Endothelial cell of umbilical vein (primary cell): Measurements from ENCODE around the gene MRFAP1. TPM values are rescaled to one million over a fixed set of nuclear protein-coding genes. Genes with fewer than 3 reads are reported as not detected.

Source experiments
- BruUV-seq: library from RNA; stranded (reverse); fragments of 400-500 nt; replicated peaks from 2 replicates; lab custom pipeline; 2021; lab: Mats Ljungman, UMichigan
- CTCF ChIA-PET: fragments of 300-600, 350-600 bp; sonication (Branson Sonifier 250); formaldehyde crosslinking; loops from one replicate; lab custom pipeline; 2021; ENCODE audit warnings: antibody characterized with exemption, inconsistent platforms; lab: Charles Lee
- POLR2A ChIA-PET: fragments of 300-600, 350-600 bp; sonication (Branson Sonifier 250); formaldehyde crosslinking; loops from one replicate; lab custom pipeline; 2021; ENCODE audit warnings: antibody characterized with exemption, inconsistent platforms; lab: Charles Lee
- DNase-seq: peaks from one replicate; pipeline ENCODE4 v3.0.0-alpha.2; 2011; ENCODE audit warnings: low read depth, low spot score
- FAIRE-seq: peaks from 2 replicates; lab custom pipeline; 2011; peaks lifted over from hg19 to GRCh38; lab: Jason Lieb, UNC
- H2AFZ ChIP-seq: 2 replicates; pipeline ENCODE4 v1.6.0; 2012; ENCODE audit warnings: low read depth, low read length, control low read depth, inconsistent platforms
- H3K27ac ChIP-seq: 2 replicates; pipeline ENCODE4 v1.5.1; 2011; ENCODE audit warnings: low read depth, mild to moderate bottlenecking, control low read depth, low read length, moderate library complexity; ENCODE audit not compliant: insufficient read depth
- H3K27me3 ChIP-seq, 2 experiments: 2 replicates each; pipeline versions ENCODE4 v1.6.0 to v1.6.1; 2011; ENCODE audit warnings: low read length in 2 of 2, mixed read lengths in 1 of 2; ENCODE audit not compliant: control insufficient read depth in 2 of 2, insufficient read depth in 2 of 2
- H3K36me3 ChIP-seq, 2 experiments: 2 replicates in 1 of 2; 3 replicates in 1 of 2; pipeline ENCODE4 v1.5.1; 2011; ENCODE audit warnings: low read length in 2 of 2, mild to moderate bottlenecking in 1 of 2, moderate library complexity in 1 of 2; ENCODE audit not compliant: control insufficient read depth in 2 of 2, insufficient read depth in 2 of 2; ENCODE audit errors: extremely low read depth in 1 of 2
- H3K4me1 ChIP-seq: 3 replicates; pipeline ENCODE4 v1.5.1; 2011; ENCODE audit warnings: mild to moderate bottlenecking, low read length; ENCODE audit not compliant: control insufficient read depth, insufficient read depth; ENCODE audit errors: extremely low read depth
- H3K4me2 ChIP-seq: 2 replicates; pipeline ENCODE4 v1.6.1; 2011; ENCODE audit warnings: low read length, control low read depth, mixed read lengths; ENCODE audit not compliant: insufficient read depth
- H3K4me3 ChIP-seq, 3 experiments: fragments of 200-600 bp in 1 of 3; sonication (generic), shearing (Covaris generic) in 1 of 3; replicated peaks in 1 of 3; 2 replicates each; pipeline ENCODE4 v1.5.1; 2011 to 2016; ENCODE audit warnings: control low read depth in 3 of 3, low read length in 3 of 3, mild to moderate bottlenecking in 2 of 3, inconsistent platforms in 1 of 3, low read depth in 1 of 3, moderate library complexity in 1 of 3; ENCODE audit not compliant: insufficient read depth in 1 of 3
- H3K79me2 ChIP-seq: 2 replicates; pipeline ENCODE4 v1.6.0; 2012; ENCODE audit warnings: low read length, inconsistent platforms; ENCODE audit not compliant: control insufficient read depth, insufficient read depth
- H3K9ac ChIP-seq: replicated peaks from 2 replicates; pipeline ENCODE3; 2011; ENCODE audit warnings: low read length, control low read depth; ENCODE audit not compliant: insufficient read depth; ENCODE audit errors: extremely low read depth
- H3K9me1 ChIP-seq: replicated peaks from 3 replicates; pipeline ENCODE4 v1.6.0; 2011; ENCODE audit warnings: mild to moderate bottlenecking, low read length; ENCODE audit not compliant: control insufficient read depth, insufficient read depth; ENCODE audit errors: extremely low read depth
- H3K9me3 ChIP-seq: replicated peaks from 2 replicates; pipeline ENCODE4 v1.5.1; 2012; ENCODE audit warnings: low read length, inconsistent platforms; ENCODE audit not compliant: control insufficient read depth, insufficient read depth
- H4K20me1 ChIP-seq: replicated peaks from 2 replicates; pipeline ENCODE3; 2011; ENCODE audit warnings: mild to moderate bottlenecking, low read length; ENCODE audit not compliant: control insufficient read depth, insufficient read depth; ENCODE audit errors: extremely low read depth
- EZH2 ChIP-seq: IDR thresholded peaks from 2 replicates; pipeline ENCODE4 v1.6.1; 2012; ENCODE audit warnings: borderline replicate concordance, low read depth, mild to moderate bottlenecking, moderate library complexity, low read length, inconsistent platforms; ENCODE audit not compliant: severe bottlenecking
- FOS ChIP-seq: IDR thresholded peaks from 2 replicates; pipeline ENCODE4 v1.6.1; 2011; ENCODE audit warnings: mild to moderate bottlenecking, low read length, moderate library complexity, borderline replicate concordance; ENCODE audit not compliant: insufficient read depth
- GATA2 ChIP-seq: IDR thresholded peaks from 2 replicates; pipeline ENCODE4 v1.7.0; 2011; ENCODE audit warnings: low read depth, mild to moderate bottlenecking, moderate library complexity, mixed read lengths, low read length; ENCODE audit not compliant: insufficient read length, insufficient read depth
- JUN ChIP-seq: IDR thresholded peaks from 2 replicates; pipeline ENCODE4 v1.6.1; 2011; ENCODE audit warnings: borderline replicate concordance, low read depth; ENCODE audit not compliant: insufficient read length, insufficient read depth
- MYC ChIP-seq: IDR thresholded peaks from one replicate; pipeline ENCODE4 v1.6.1; 2011; ENCODE audit warnings: mild to moderate bottlenecking, low read depth, low read length
- POLR2A ChIP-seq: IDR thresholded peaks from 2 replicates; pipeline ENCODE4 v1.6.1; 2012; ENCODE audit warnings: low read depth, mild to moderate bottlenecking, control low read depth, low read length
- POLR2AphosphoS5 ChIP-seq: IDR thresholded peaks from 2 replicates; pipeline ENCODE4 v1.6.1; 2012; ENCODE audit warnings: low read depth, mild to moderate bottlenecking, control low read depth, low read length, moderate library complexity; ENCODE audit not compliant: insufficient read depth
- dilution Hi-C: fragments of 300-500 bp; cut with MboI; formaldehyde crosslinking; loops from one replicate; pipeline ENCODE4 v1.15.0; 2019; ENCODE audit warnings: low sequenced_read_pairs; ENCODE audit not compliant: extremely low pct_ligation_motif_present
- intact Hi-C: fragments of 100-400 bp; cut with micrococcal nuclease; formaldehyde crosslinking; loops from one replicate; pipeline ENCODE4 v1.10.0; 2022
- polyA plus RNA-seq, 4 experiments: library from polyadenylated mRNA; depleted of rRNA in 3 of 4; stranded (reverse) in 3 of 4; unstranded in 1 of 4; fragments of >200 nt; gene quantifications; 2 replicates each; pipeline versions ENCODE4 v1.2.1 to v1.2.3, GENCODE V29; 2011 to 2012; ENCODE audit warnings: missing spikeins in 1 of 4
- total RNA-seq: library from RNA; stranded (reverse); gene quantifications from 2 replicates; pipeline ENCODE4 v1.2.3, GENCODE V29; 2021
- TF ChIP-seq, protein P1 (sequence below): IDR thresholded peaks from 2 replicates; pipeline ENCODE4 v1.6.1; 2011; ENCODE audit not compliant: insufficient read depth, insufficient read length
- TF ChIP-seq, protein P2 (sequence below), 2 donors: IDR thresholded peaks; 1 replicate in 1 of 2; 2 replicates in 1 of 2; pipeline ENCODE4 v1.5.1; 2011; ENCODE audit warnings: low read length in 2 of 2, mild to moderate bottlenecking in 2 of 2, moderate library complexity in 2 of 2, control low read depth in 1 of 2, inconsistent platforms in 1 of 2, low read depth in 1 of 2; ENCODE audit not compliant: insufficient read depth in 1 of 2; ENCODE audit errors: extremely low read depth in 1 of 2

MRFAP1 gene
- total and polyA plus RNA-seq, 2 donors (not counting 3 experiments of a cell fraction or from before 2014, with no cell fraction given): 170 to 317 TPM

DNA sequence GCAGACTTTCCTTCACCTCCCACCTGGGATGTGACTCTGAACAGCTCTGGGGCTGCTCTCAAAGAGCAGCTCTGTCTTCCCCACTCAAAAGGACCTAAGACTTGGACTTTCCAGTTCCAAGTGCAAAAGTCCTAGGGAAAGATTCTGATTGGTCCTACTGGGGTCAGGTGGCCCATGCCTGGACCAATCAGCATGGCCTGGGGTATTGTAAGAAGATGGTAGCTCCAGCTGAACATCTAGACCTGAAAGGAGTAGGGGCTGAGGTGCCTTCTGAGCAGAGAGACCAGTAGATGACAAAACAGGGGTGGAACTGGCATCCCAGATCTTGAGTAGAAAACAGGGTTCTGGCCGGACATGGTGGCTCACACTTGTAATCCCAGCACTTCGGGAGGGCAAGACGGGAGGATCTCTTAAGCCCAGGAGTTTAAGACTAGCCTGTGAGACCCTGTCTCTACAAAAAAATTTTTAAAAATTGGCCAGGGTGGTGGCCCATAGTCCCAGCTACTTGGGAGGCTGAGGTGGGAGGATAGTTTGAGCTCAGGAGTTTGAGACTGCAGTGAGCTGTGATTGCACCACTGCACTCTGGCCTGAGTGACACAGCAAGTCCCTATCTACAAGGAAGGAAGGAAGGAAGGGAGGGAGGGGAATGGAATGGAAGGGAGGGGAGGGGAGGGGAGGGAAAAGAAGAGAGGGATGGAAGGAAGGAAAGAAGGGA lies 27.4 kb upstream of the MRFAP1 start:
- ChIA-PET POLR2A (no interaction called here), CTCF (no interaction called here)
- TF ChIP-seq GATA2 (no peak), EZH2 (no peak), POLR2AphosphoS5 (no peak), POLR2A (no peak), MYC (no peak), FOS (no peak), JUN (no peak)
- TF ChIP-seq, protein P1, sequence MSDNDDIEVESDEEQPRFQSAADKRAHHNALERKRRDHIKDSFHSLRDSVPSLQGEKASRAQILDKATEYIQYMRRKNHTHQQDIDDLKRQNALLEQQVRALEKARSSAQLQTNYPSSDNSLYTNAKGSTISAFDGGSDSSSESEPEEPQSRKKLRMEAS: no peak
- TF ChIP-seq, protein P2, sequence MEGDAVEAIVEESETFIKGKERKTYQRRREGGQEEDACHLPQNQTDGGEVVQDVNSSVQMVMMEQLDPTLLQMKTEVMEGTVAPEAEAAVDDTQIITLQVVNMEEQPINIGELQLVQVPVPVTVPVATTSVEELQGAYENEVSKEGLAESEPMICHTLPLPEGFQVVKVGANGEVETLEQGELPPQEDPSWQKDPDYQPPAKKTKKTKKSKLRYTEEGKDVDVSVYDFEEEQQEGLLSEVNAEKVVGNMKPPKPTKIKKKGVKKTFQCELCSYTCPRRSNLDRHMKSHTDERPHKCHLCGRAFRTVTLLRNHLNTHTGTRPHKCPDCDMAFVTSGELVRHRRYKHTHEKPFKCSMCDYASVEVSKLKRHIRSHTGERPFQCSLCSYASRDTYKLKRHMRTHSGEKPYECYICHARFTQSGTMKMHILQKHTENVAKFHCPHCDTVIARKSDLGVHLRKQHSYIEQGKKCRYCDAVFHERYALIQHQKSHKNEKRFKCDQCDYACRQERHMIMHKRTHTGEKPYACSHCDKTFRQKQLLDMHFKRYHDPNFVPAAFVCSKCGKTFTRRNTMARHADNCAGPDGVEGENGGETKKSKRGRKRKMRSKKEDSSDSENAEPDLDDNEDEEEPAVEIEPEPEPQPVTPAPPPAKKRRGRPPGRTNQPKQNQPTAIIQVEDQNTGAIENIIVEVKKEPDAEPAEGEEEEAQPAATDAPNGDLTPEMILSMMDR (IDR thresholded peaks at IDR 0.05; ENCODE audit: extremely low read depth in 1 of 2, insufficient read depth in 1 of 2, low read depth in 1 of 2, low read length in 2 of 2): no peak
- peaks cover 0 to 23% of the 10 kb centered on the region in 2 experiments for H3K36me3 ChIP-seq
- no peak for DNase-seq
- dilution Hi-C loops (no loop called here), intact Hi-C loops (no loop called here)
- no peaks in the 10 kb centered on the region for H3K27me3 ChIP-seq
- H3K9me1 ChIP-seq: no peaks in the 10 kb centered on the region
- no peak overlapping the region for H2AFZ ChIP-seq
- no peaks in the 10 kb centered on the region for H3K79me2 ChIP-seq
- no peaks in the 10 kb centered on the region for H3K4me1 ChIP-seq
- H3K9ac ChIP-seq: no peak overlapping the region
- FAIRE-seq: no peak
- no peaks in the 10 kb centered on the region for H4K20me1 ChIP-seq
- no peaks in the 10 kb centered on the region for H3K9me3 ChIP-seq
- no peak overlapping the region for H3K4me3 ChIP-seq
- no TSS peak for BruUV-seq
- H3K27ac ChIP-seq: no peak overlapping the region
- no peak overlapping the region for H3K4me2 ChIP-seq
